GM12878 (cell line): ENCODE measurements around the gene NEK1. TPM values are rescaled to one million over a fixed set of nuclear protein-coding genes. Genes with fewer than 3 reads are reported as not detected.

Experiments used
- ASH2L ChIP-seq: fragments of 300-600, 200-600 bp; sonication (generic); IDR thresholded peaks from 2 replicates; pipeline ENCODE4 v1.6.1; 2017; ENCODE audit warnings: low read depth, mild to moderate bottlenecking, borderline replicate concordance
- BACH1 ChIP-seq: fragments of 450-650 bp; IDR thresholded peaks from 2 replicates; pipeline ENCODE4 v1.6.1; 2017; ENCODE audit warnings: mild to moderate bottlenecking, borderline replicate concordance
- CBFB ChIP-seq: IDR thresholded peaks from 2 replicates; pipeline ENCODE4 v1.6.1; 2016; ENCODE audit warnings: antibody characterized with exemption, low read depth
- CREM ChIP-seq: IDR thresholded peaks from 2 replicates; pipeline ENCODE4 v1.6.1; 2014; ENCODE audit warnings: antibody characterized with exemption, low read depth
- DPF2 ChIP-seq: fragments of 450-650 bp; IDR thresholded peaks from 2 replicates; pipeline ENCODE4 v1.6.1; 2017; ENCODE audit warnings: mild to moderate bottlenecking
- EED ChIP-seq: sonication (generic); IDR thresholded peaks from 2 replicates; pipeline ENCODE4 v1.6.1; 2016; ENCODE audit warnings: antibody characterized with exemption, low read depth
- EP300 ChIP-seq, 2 experiments: fragments of 150-350 bp in 1 of 2; IDR thresholded peaks; 2 replicates each; pipeline ENCODE4 v1.6.1; 2011 to 2012; ENCODE audit warnings: low read depth in 2 of 2, low read length in 2 of 2, borderline replicate concordance in 1 of 2, improper control_type of control experiment in 1 of 2, inconsistent platforms in 1 of 2; ENCODE audit not compliant: control insufficient read depth in 1 of 2
- FOXM1 ChIP-seq: IDR thresholded peaks from 2 replicates; pipeline ENCODE4 v1.6.1; 2012; ENCODE audit warnings: low read depth, mild to moderate bottlenecking, inconsistent platforms, low read length, moderate library complexity
- HDGF ChIP-seq: fragments of 450-650 bp; IDR thresholded peaks from 2 replicates; pipeline ENCODE4 v1.6.1; 2016; ENCODE audit warnings: antibody characterized with exemption
- LARP7 ChIP-seq: fragments of 450-650 bp; IDR thresholded peaks from 2 replicates; pipeline ENCODE4 v1.6.1; 2017; ENCODE audit warnings: mild to moderate bottlenecking
- MEF2A ChIP-seq: IDR thresholded peaks from 2 replicates; pipeline ENCODE4 v1.6.1; 2011; ENCODE audit warnings: low read depth, mild to moderate bottlenecking, low read length, moderate library complexity; ENCODE audit not compliant: insufficient read depth
- MLLT1 ChIP-seq: fragments of 450-650 bp; IDR thresholded peaks from 2 replicates; pipeline ENCODE4 v1.6.1; 2016; ENCODE audit warnings: mild to moderate bottlenecking
- NBN ChIP-seq: fragments of 450-650 bp; IDR thresholded peaks from 2 replicates; pipeline ENCODE4 v1.6.1; 2016
- NFIC ChIP-seq: IDR thresholded peaks from 2 replicates; pipeline ENCODE4 v1.6.1; 2012; ENCODE audit warnings: low read depth, mild to moderate bottlenecking, inconsistent platforms, low read length, moderate library complexity
- NFYB ChIP-seq: IDR thresholded peaks from 2 replicates; pipeline ENCODE4 v1.6.1; 2011; ENCODE audit warnings: low read depth, mild to moderate bottlenecking, low read length, improper control_type of control experiment, moderate library complexity; ENCODE audit not compliant: insufficient read depth
- NKRF ChIP-seq: fragments of 450-650 bp; conservative IDR thresholded peaks from 2 replicates; pipeline ENCODE4 v1.6.1; 2017; ENCODE audit warnings: mild to moderate bottlenecking, moderate library complexity
- PAX5 ChIP-seq: IDR thresholded peaks from 2 replicates; pipeline ENCODE4 v1.6.1; 2011; ENCODE audit warnings: low read depth, low read length, borderline replicate concordance
- RUNX3 ChIP-seq: IDR thresholded peaks from 2 replicates; pipeline ENCODE4 v1.6.1; 2012; ENCODE audit warnings: low read length, inconsistent platforms
- SRF ChIP-seq, 2 experiments: IDR thresholded peaks; 2 replicates each; pipeline ENCODE4 v1.6.1; 2011; ENCODE audit warnings: low read depth in 2 of 2, low read length in 2 of 2, mild to moderate bottlenecking in 1 of 2, moderate library complexity in 1 of 2
- TAF1 ChIP-seq: IDR thresholded peaks from 2 replicates; pipeline ENCODE4 v1.6.1; 2011; ENCODE audit warnings: mild to moderate bottlenecking, low read depth, low read length, borderline replicate concordance
- TCF12 ChIP-seq: IDR thresholded peaks from 2 replicates; pipeline ENCODE4 v1.6.1; 2011; ENCODE audit warnings: low read depth, mild to moderate bottlenecking, low read length
- ZBTB11 ChIP-seq: fragments of 450-650 bp; formaldehyde crosslinking; IDR thresholded peaks from 2 replicates; pipeline ENCODE4 v1.5.0; 2022; ENCODE audit warnings: mild to moderate bottlenecking, missing genetic modification characterization
- ZNF24 ChIP-seq: fragments of 450-650 bp; IDR thresholded peaks from 2 replicates; pipeline ENCODE4 v1.6.1; 2017; ENCODE audit warnings: antibody characterized with exemption, mild to moderate bottlenecking
- polyA plus RNA-seq, 11 experiments: library from polyadenylated mRNA; depleted of rRNA in 4 of 11; unstranded in 6 of 11; stranded (reverse) in 5 of 11; fragments of >200 nt; fragmentation: Nextera tagmentation in 4 of 11; fragmentation: Illumina TruSeq in 1 of 11; extraction: Ambion mirVana in 4 of 11; extraction: Trizol in 1 of 11; gene quantifications; 1 replicate in 1 of 11; 2 replicates in 10 of 11; pipeline versions ENCODE4 v1.2.1 to v1.2.3, GENCODE V29; 2011 to 2016; ENCODE audit warnings: inconsistent platforms in 2 of 11, missing spikeins in 2 of 11, low read depth in 1 of 11
- total RNA-seq, 4 experiments: library from RNA; depleted of rRNA in 3 of 4; stranded (reverse); fragments of >200 nt in 3 of 4; fragmentation: Illumina TruSeq in 1 of 4; extraction: Trizol in 1 of 4; gene quantifications; 2 replicates each; pipeline versions ENCODE4 v1.2.1 to v1.2.3, GENCODE V29; 2013 to 2021

The NEK1 gene
- total and polyA plus RNA-seq, 10 of the 15 experiments (the other 5 are each of a cell fraction or from before 2014, with no cell fraction given) = 4.9 to 16.1 (median 7.5) TPM

GRCh38 chr4:169437299-169438047 is 174.9 kb downstream of the NEK1 start (continued):
- TF ChIP-seq DPF2 = peak; percentile 86; the same call in 1 of the 2 replicates
- TF ChIP-seq NKRF = 0 out of 2 replicates have a peak, but pooled peaks have one; percentile 9
- TF ChIP-seq LARP7 = no peak; the same call in 1 of the 2 replicates
- peak; percentile 72 for TF ChIP-seq RUNX3
- TF ChIP-seq PAX5 = 0 out of 2 replicates have a peak, but pooled peaks have one; percentile 29
- TF ChIP-seq SRF (IDR thresholded peaks at IDR 0.05; ENCODE audit: low read depth in 2 of 2, low read length in 2 of 2) = no peak
- no peak for TF ChIP-seq NFYB
- TF ChIP-seq TCF12 = peak; percentile 69
- TF ChIP-seq EP300 (IDR thresholded peaks at IDR 0.05; ENCODE audit: borderline replicate concordance in 1 of 2, control insufficient read depth in 1 of 2, low read depth in 2 of 2, low read length in 2 of 2) = no peak
- TF ChIP-seq BACH1 = no peak
- 0 out of 2 replicates have a peak, but pooled peaks have one; percentile 35 for TF ChIP-seq MLLT1
- TF ChIP-seq ZNF24 = no peak
- peak; percentile 32; the same call in 1 of the 2 replicates for TF ChIP-seq TAF1
- TF ChIP-seq HDGF = peak; percentile 92
- TF ChIP-seq CBFB = no peak
- TF ChIP-seq MEF2A = 0 out of 2 replicates have a peak, but pooled peaks have one; percentile 8
- TF ChIP-seq FOXM1 = peak; percentile 75; the same call in 1 of the 2 replicates
- peak; percentile 81 for TF ChIP-seq NFIC
- no peak for TF ChIP-seq ASH2L
- peak; percentile 74; the same call in 1 of the 2 replicates for TF ChIP-seq EED
- TF ChIP-seq ZBTB11 (CRISPR knock-in tag) = no peak
- TF ChIP-seq CREM = peak; percentile 39; the same call in 1 of the 2 replicates
- TF ChIP-seq NBN = peak; percentile 80
